Measurements from ENCODE around the gene AGA. TPM values are rescaled to one million over a fixed set of nuclear protein-coding genes. Genes with fewer than 3 reads are reported as not detected.

AGA gene
- total and polyA plus RNA-seq, 2 of the 8 experiments (the other 6 are each of a cell fraction or from before 2014, with no cell fraction given), result 8.5 to 11.6 TPM

GRCh38 chr4:177427192-177427591, 15.0 kb downstream of the AGA start:
- ChIA-PET POLR2A (ENCODE audit: partially characterized antibody) (no interaction called here), CTCF (ENCODE audit: partially characterized antibody) (no interaction called here)
- Histone ChIP-seq H3K4me1 (replicated peaks in 1 of 4; ENCODE audit: control insufficient read depth in 3 of 4, insufficient read depth in 4 of 4, low read length in 3 of 4) (peaks cover 0 to 4% (median 0%) of the 10 kb centered on the region in 4 experiments; a peak in 1 of 7 replicates), H4K5ac (ENCODE audit: insufficient read length, low read depth, low read length) (no peak overlapping the region), H3K4ac (replicated peaks; ENCODE audit: insufficient read length, low read depth, low read length) (no peak overlapping the region), H3K9ac (replicated peaks in 1 of 4; ENCODE audit: extremely low read depth in 1 of 4, low read depth in 3 of 4, low read length in 3 of 4) (no peak overlapping the region), H2BK20ac (ENCODE audit: low read length) (no peak overlapping the region), H2BK15ac (ENCODE audit: low read length) (no peak overlapping the region), H3K23me2 (ENCODE audit: low read depth, low read length) (no peaks in the 10 kb centered on the region; the same call in 1 of the 2 replicates), H3K27ac (ENCODE audit: low read depth, low read length) (no peak overlapping the region), H3K56ac (replicated peaks; ENCODE audit: insufficient read length, low read depth, low read length) (no peak overlapping the region), H2AK5ac (ENCODE audit: low read depth, low read length) (no peak overlapping the region), H2BK12ac (ENCODE audit: low read depth, low read length) (no peak overlapping the region), H4K91ac (replicated peaks; ENCODE audit: insufficient read length, low read length) (no peak overlapping the region), H4K20me1 (replicated peaks in 1 of 2; ENCODE audit: control insufficient read depth in 1 of 2, insufficient read depth in 2 of 2, low read length in 2 of 2) (no peaks in the 10 kb centered on the region), H3K79me2 (ENCODE audit: control insufficient read depth in 1 of 2, insufficient read depth in 2 of 2, low read length in 2 of 2) (no peaks in the 10 kb centered on the region), H3K27me3 (replicated peaks in 1 of 4; ENCODE audit: control insufficient read depth in 3 of 4, extremely low read depth in 1 of 4, insufficient read depth in 3 of 4, low read length in 3 of 4) (no peaks in the 10 kb centered on the region), H3K9me3 (ENCODE audit: insufficient read depth in 2 of 2, low read depth in 1 of 2, low read length in 1 of 2) (no peaks in the 10 kb centered on the region), H3K79me1 (ENCODE audit: low read depth, low read length) (no peaks in the 10 kb centered on the region), H3K18ac (ENCODE audit: extremely low read depth, low read length) (no peak overlapping the region), H3K4me3 (ENCODE audit: extremely low read depth in 1 of 4, insufficient read depth in 2 of 4, low read depth in 3 of 4, low read length in 4 of 4) (no peak overlapping the region), H2BK120ac (replicated peaks; ENCODE audit: low read depth, low read length) (no peak overlapping the region), H2BK5ac (ENCODE audit: low read depth, low read length) (no peak overlapping the region), H2AFZ (ENCODE audit: low read length) (no peak overlapping the region), H3K36me3 (ENCODE audit: control insufficient read depth in 2 of 4, insufficient read depth in 4 of 4, low read length in 3 of 4) (peaks cover 0 to 2% (median 0%) of the 10 kb centered on the region in 4 experiments; a peak in 1 of 8 replicates), H4K8ac (ENCODE audit: extremely low read depth, insufficient read depth, low read length) (no peak overlapping the region), H3K23ac (ENCODE audit: insufficient read length) (no peak overlapping the region), H3K4me2 (ENCODE audit: insufficient read depth in 1 of 2, low read depth in 2 of 2, low read length in 2 of 2) (no peak overlapping the region), H3K14ac (ENCODE audit: insufficient read length) (no peak overlapping the region)
- no peak for TF ChIP-seq SIX5 (IDR thresholded peaks at IDR 0.05; ENCODE audit: low read depth, low read length)
- TF ChIP-seq EGR1 (IDR thresholded peaks at IDR 0.05; ENCODE audit: borderline replicate concordance, low read depth, low read length), result no peak
- TF ChIP-seq CEBPB (IDR thresholded peaks at IDR 0.05; ENCODE audit: low read depth, low read length), result no peak
- no peak for TF ChIP-seq SIRT6 (IDR thresholded peaks at IDR 0.05; ENCODE audit: low read length)
- no peak for TF ChIP-seq ASH2L (IDR thresholded peaks at IDR 0.05; ENCODE audit: low read length)
- no peak for TF ChIP-seq TAF1 (IDR thresholded peaks at IDR 0.05; ENCODE audit: low read depth, low read length)
- TF ChIP-seq FOSL1 (IDR thresholded peaks at IDR 0.05; ENCODE audit: insufficient read depth, low read depth, low read length), result no peak
- 92% methylated on average over 1 of the region's 1 CpG; no CpG with 5 or more reads in 1 of the 2 experiments for WGBS, 2 experiments (ENCODE audit: extremely low coverage in 1 of 2, insufficient coverage in 1 of 2, insufficient read length in 1 of 2, insufficient replicate concordance in 2 of 2, low coverage in 1 of 2, low lambda C conversion rate in 2 of 2, missing lambda C conversion rate in 1 of 2)
- FAIRE-seq (no peak), DNase-seq (ENCODE audit: low read depth in 1 of 2, low spot score in 2 of 2) (no peak)
